Vagina (tissue), 2 donors: ENCODE data around the gene BMP2. TPM values are rescaled to one million over a fixed set of nuclear protein-coding genes. Genes with fewer than 3 reads are reported as not detected.

Experiments used
- DNase-seq, 2 donors: peaks; one replicate each; pipeline ENCODE4 v3.0.0-alpha.2; 2017; ENCODE audit errors: extremely low spot score in 2 of 2
- H3K27ac ChIP-seq: fragments of 200-600 bp; sonication (generic); one replicate; pipeline ENCODE4 v1.5.1; 2019
- H3K27me3 ChIP-seq: fragments of 200-600 bp; sonication (generic); one replicate; pipeline ENCODE4 v1.5.1; 2019
- H3K36me3 ChIP-seq, 2 donors: fragments of 200-600 bp; sonication (generic); one replicate each; pipeline ENCODE4 v1.5.1; 2017 to 2019
- H3K4me1 ChIP-seq: fragments of 200-600 bp; sonication (generic); one replicate; pipeline ENCODE4 v1.5.1; 2019
- H3K4me3 ChIP-seq, 2 donors: fragments of 200-600 bp; sonication (generic); 1 replicate in 1 of 2; 2 replicates in 1 of 2; pipeline ENCODE4 v1.5.1; 2016 to 2019
- H3K9me3 ChIP-seq: fragments of 200-600 bp; sonication (generic); one replicate; pipeline ENCODE4 v1.5.1; 2019
- CTCF ChIP-seq, 3 experiments: fragments of 450-650 bp in 2 of 3; fragments of 200-600 bp in 1 of 3; sonication (generic) in 1 of 3; IDR thresholded peaks; one replicate each; pipeline ENCODE4 v1.5.1; 2017 to 2019; ENCODE audit warnings: antibody characterized with exemption in 3 of 3, mild to moderate bottlenecking in 2 of 3, moderate library complexity in 2 of 3
- POLR2A ChIP-seq, 2 donors: fragments of 450-650 bp; IDR thresholded peaks; one replicate each; pipeline ENCODE4 v1.6.1; 2017; ENCODE audit warnings: antibody characterized with exemption in 2 of 2, mild to moderate bottlenecking in 2 of 2, moderate library complexity in 2 of 2
- POLR2AphosphoS5 ChIP-seq, 2 donors: sonication (generic); formaldehyde crosslinking; IDR thresholded peaks; one replicate each; pipeline ENCODE4 v1.9.0; 2017; ENCODE audit warnings: antibody characterized with exemption in 2 of 2, mild to moderate bottlenecking in 2 of 2, low read depth in 1 of 2; ENCODE audit not compliant: insufficient read depth in 1 of 2
- intact Hi-C: fragments of 100-400 bp; cut with DNase I; formaldehyde crosslinking; loops from one replicate; pipeline ENCODE4 v1.15.1; 2023
- total RNA-seq: library from RNA; depleted of rRNA; stranded (reverse); fragments of >200 nt; gene quantifications from one replicate; pipeline ENCODE4 v1.2.3, GENCODE V29; 2016

The BMP2 gene
- total RNA-seq, 1 donor from 2014 or later, result 8.6 TPM

- no peak for TF ChIP-seq CTCF (IDR thresholded peaks at IDR 0.05)
- no peak for TF ChIP-seq POLR2A (IDR thresholded peaks at IDR 0.05)
- TF ChIP-seq POLR2AphosphoS5 (IDR thresholded peaks at IDR 0.05; ENCODE audit: insufficient read depth in 1 of 2, low read depth in 1 of 2), result no peak
- H3K36me3 ChIP-seq, result no peaks in the 10 kb centered on the region
- no peaks in the 10 kb centered on the region for H3K27me3 ChIP-seq
- intact Hi-C loops, result no loop called here
- no peaks in the 10 kb centered on the region for H3K9me3 ChIP-seq
- no peak for DNase-seq
- H3K4me3 ChIP-seq, result no peak overlapping the region
- no peak overlapping the region for H3K27ac ChIP-seq
- H3K4me1 ChIP-seq, result no peaks in the 10 kb centered on the region
These were observed 16.7 kb downstream of the BMP2 start for GRCh38 chr20:6784210-6784631.

GRCh38 chr20:6784767-6785166, 17.3 kb downstream of the BMP2 start:
- intact Hi-C loops, result no loop called here
- no peak for DNase-seq
- Histone ChIP-seq H3K27me3 (no peaks in the 10 kb centered on the region), H3K4me1 (no peaks in the 10 kb centered on the region), H3K36me3 (no peaks in the 10 kb centered on the region), H3K27ac (no peak overlapping the region), H3K4me3 (no peak overlapping the region), H3K9me3 (no peaks in the 10 kb centered on the region)
- TF ChIP-seq CTCF (IDR thresholded peaks at IDR 0.05) (no peak), POLR2AphosphoS5 (IDR thresholded peaks at IDR 0.05; ENCODE audit: insufficient read depth in 1 of 2, low read depth in 1 of 2) (no peak), POLR2A (IDR thresholded peaks at IDR 0.05) (no peak)

GRCh38 chr20:6786548-6786947, 19.1 kb downstream of the BMP2 start:
- DNase-seq, result no peak
- Histone ChIP-seq H3K9me3 (no peaks in the 10 kb centered on the region), H3K4me1 (no peaks in the 10 kb centered on the region), H3K27ac (no peak overlapping the region), H3K36me3 (no peaks in the 10 kb centered on the region), H3K27me3 (no peaks in the 10 kb centered on the region), H3K4me3 (no peak overlapping the region)
- TF ChIP-seq POLR2A (IDR thresholded peaks at IDR 0.05) (no peak), CTCF (IDR thresholded peaks at IDR 0.05) (no peak), POLR2AphosphoS5 (IDR thresholded peaks at IDR 0.05; ENCODE audit: insufficient read depth in 1 of 2, low read depth in 1 of 2) (no peak)
- intact Hi-C loops, result no loop called here

GRCh38 chr20:6792789-6793188, 25.3 kb downstream of the BMP2 start:
- Histone ChIP-seq H3K4me1 (no peaks in the 10 kb centered on the region), H3K4me3 (no peak overlapping the region), H3K9me3 (no peaks in the 10 kb centered on the region), H3K36me3 (no peaks in the 10 kb centered on the region), H3K27me3 (no peaks in the 10 kb centered on the region), H3K27ac (no peak overlapping the region)
- intact Hi-C loops, result no loop called here
- no peak for TF ChIP-seq POLR2A (IDR thresholded peaks at IDR 0.05)
- TF ChIP-seq POLR2AphosphoS5 (IDR thresholded peaks at IDR 0.05; ENCODE audit: insufficient read depth in 1 of 2, low read depth in 1 of 2), result no peak
- no peak for TF ChIP-seq CTCF (IDR thresholded peaks at IDR 0.05)
- no peak for DNase-seq

- no peak for DNase-seq
- no peak for TF ChIP-seq POLR2AphosphoS5 (IDR thresholded peaks at IDR 0.05; ENCODE audit: insufficient read depth in 1 of 2, low read depth in 1 of 2)
- TF ChIP-seq CTCF (IDR thresholded peaks at IDR 0.05), result no peak
- no peak for TF ChIP-seq POLR2A (IDR thresholded peaks at IDR 0.05)
- intact Hi-C loops, result no loop called here
These were observed 34.7 kb downstream of the BMP2 start for GRCh38 chr20:6802227-6802626.

More at GRCh38 chr20:6802227-6802626, 34.7 kb downstream of the BMP2 start:
- Histone ChIP-seq H3K4me3 (no peak overlapping the region), H3K36me3 (no peaks in the 10 kb centered on the region), H3K27ac (no peak overlapping the region), H3K4me1 (no peaks in the 10 kb centered on the region), H3K27me3 (no peaks in the 10 kb centered on the region), H3K9me3 (no peaks in the 10 kb centered on the region)
